Mucosa of stomach (tissue), 1 donor: Measurements from ENCODE around the gene KDM3B.

Experiments
- H3K27me3 ChIP-seq: one replicate; pipeline ENCODE4 v1.7.0; 2013; ENCODE audit warnings: mild to moderate bottlenecking, low read length; ENCODE audit not compliant: control insufficient read depth, insufficient read depth
- H3K36me3 ChIP-seq: one replicate; pipeline ENCODE4 v1.7.0; 2013; ENCODE audit warnings: low read length; ENCODE audit not compliant: control insufficient read depth, insufficient read depth
- H3K4me1 ChIP-seq: one replicate; pipeline ENCODE4 v1.7.0; 2013; ENCODE audit warnings: mild to moderate bottlenecking, low read length; ENCODE audit not compliant: control insufficient read depth, insufficient read depth
- H3K4me3 ChIP-seq: one replicate; pipeline ENCODE4 v1.7.0; 2013; ENCODE audit warnings: low read length
- H3K9ac ChIP-seq: one replicate; pipeline ENCODE4 v1.7.0; 2013; ENCODE audit warnings: mild to moderate bottlenecking, low read length, moderate library complexity
- H3K9me3 ChIP-seq: one replicate; pipeline ENCODE4 v1.7.0; 2013; ENCODE audit warnings: mild to moderate bottlenecking, low read length, moderate library complexity; ENCODE audit not compliant: control insufficient read depth
- donor health status: Pancreatic carcinoma.

KDM3B gene

DNA sequence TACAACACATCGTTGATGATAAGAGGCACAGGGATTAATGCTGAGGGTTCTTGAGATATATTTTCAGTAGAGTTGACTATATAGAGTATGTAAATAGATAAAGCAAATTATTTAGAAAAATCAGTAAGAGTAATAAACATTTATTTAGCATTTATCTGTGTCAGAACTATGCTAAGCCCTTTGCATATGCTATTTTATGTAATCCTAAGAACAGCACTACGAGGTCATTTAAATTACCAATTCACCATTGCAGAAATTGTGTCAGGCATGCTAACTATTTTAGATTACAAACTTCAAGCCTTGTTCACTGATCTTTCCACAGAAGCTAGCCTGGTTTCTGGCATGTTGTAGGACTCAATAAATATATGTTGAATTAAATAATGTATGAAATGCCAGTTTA is 66.0 kb downstream of the KDM3B start:
- H3K9ac ChIP-seq, result no peak overlapping the region
- no peak overlapping the region for H3K4me3 ChIP-seq
- no peaks in the 10 kb centered on the region for H3K4me1 ChIP-seq
- H3K27me3 ChIP-seq, result no peaks in the 10 kb centered on the region
- H3K36me3 ChIP-seq, result peaks cover 16% of the 10 kb centered on the region
- H3K9me3 ChIP-seq, result no peaks in the 10 kb centered on the region

GRCh38 chr5:138425079-138425478 is 72.6 kb downstream of the KDM3B start:
- H3K9ac ChIP-seq, result no peak overlapping the region
- no peaks in the 10 kb centered on the region for H3K27me3 ChIP-seq
- no peaks in the 10 kb centered on the region for H3K4me1 ChIP-seq
- no peak overlapping the region for H3K4me3 ChIP-seq
- peaks cover 26% of the 10 kb centered on the region for H3K36me3 ChIP-seq
- no peaks in the 10 kb centered on the region for H3K9me3 ChIP-seq

- H3K27me3 ChIP-seq, result peaks cover 4% of the 10 kb centered on the region
- H3K4me1 ChIP-seq, result peaks cover 5% of the 10 kb centered on the region
- peaks cover 13% of the 10 kb centered on the region for H3K36me3 ChIP-seq
- H3K9ac ChIP-seq, result no peak overlapping the region
- H3K9me3 ChIP-seq, result no peaks in the 10 kb centered on the region
- H3K4me3 ChIP-seq, result no peak overlapping the region
These were observed 83.5 kb downstream of the KDM3B start for GRCh38 chr5:138435943-138436342.

GRCh38 chr5:138438003-138438723 is 85.7 kb downstream of the KDM3B start:
- peaks cover 4% of the 10 kb centered on the region for H3K27me3 ChIP-seq
- H3K36me3 ChIP-seq, result peaks cover 8% of the 10 kb centered on the region
- peaks cover 5% of the 10 kb centered on the region for H3K4me1 ChIP-seq
- no peak overlapping the region for H3K4me3 ChIP-seq
- H3K9ac ChIP-seq, result peak overlapping the region; percentile 29
- no peaks in the 10 kb centered on the region for H3K9me3 ChIP-seq

GRCh38 chr5:138438724-138439476 is 86.4 kb downstream of the KDM3B start, which contains the start of gene REEP2:
REEP2 (plus strand) TSS chr5:138439057; CDS start chr5:138439209, 152 bp downstream.
- Histone ChIP-seq H3K9me3 (no peaks in the 10 kb centered on the region), H3K27me3 (peaks cover 4% of the 10 kb centered on the region), H3K4me1 (peaks cover 5% of the 10 kb centered on the region), H3K9ac (peak within 1 kb of the TSS; percentile 29), H3K36me3 (peaks cover 8% of the 10 kb centered on the region), H3K4me3 (no peak within 1 kb of the TSS)

- Histone ChIP-seq H3K4me3 (no peak overlapping the region), H3K9ac (no peak overlapping the region), H3K9me3 (no peaks in the 10 kb centered on the region), H3K4me1 (peaks cover 5% of the 10 kb centered on the region), H3K36me3 (peaks cover 8% of the 10 kb centered on the region), H3K27me3 (peaks cover 4% of the 10 kb centered on the region)
These were observed 87.1 kb downstream of the KDM3B start for GRCh38 chr5:138439477-138440158.

DNA sequence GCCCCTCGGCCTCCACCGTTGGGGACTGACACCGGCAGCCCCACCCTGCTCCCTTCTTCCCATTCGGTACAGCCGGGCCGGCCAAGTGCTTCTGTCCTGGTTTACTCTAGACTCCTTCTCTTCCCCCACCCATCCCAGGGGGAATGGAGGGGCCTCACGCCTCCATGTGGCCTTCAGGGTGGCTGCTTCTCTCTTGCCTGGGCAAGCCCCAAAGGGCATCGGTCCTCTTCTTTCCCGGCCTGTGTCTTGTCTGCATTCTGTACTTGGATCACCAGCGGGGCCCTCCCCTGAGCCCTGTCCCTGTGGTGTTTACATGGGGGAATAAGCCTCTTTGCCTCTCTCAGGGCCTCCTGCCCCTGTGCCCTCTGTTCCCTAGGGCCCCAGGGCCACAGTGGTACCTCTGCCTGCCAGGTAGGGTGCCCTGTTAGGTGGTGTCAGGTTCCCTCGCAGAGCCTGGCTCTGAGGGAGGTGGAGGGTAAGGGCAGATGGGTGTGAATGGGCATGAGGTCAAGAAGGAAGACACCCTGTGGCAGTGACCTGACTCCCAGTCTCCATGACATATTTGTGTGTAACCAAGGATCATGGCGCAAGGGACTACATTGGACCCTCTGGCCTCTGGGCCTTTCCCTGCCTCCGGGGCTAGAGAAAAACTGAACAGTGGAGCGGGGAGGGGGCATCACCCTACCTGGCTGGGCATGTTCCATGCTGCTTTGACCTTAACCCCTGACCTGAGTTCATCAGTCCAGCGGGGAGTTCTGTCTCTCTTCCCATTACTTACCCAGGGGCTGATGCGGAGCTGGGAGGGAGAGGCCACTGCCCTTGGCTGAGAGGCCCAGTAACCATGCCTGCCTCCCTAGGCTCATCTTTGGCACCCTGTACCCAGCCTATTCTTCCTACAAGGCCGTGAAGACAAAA is 87.9 kb downstream of the KDM3B start:
- Histone ChIP-seq H3K4me1 (peaks cover 5% of the 10 kb centered on the region), H3K4me3 (no peak overlapping the region), H3K9ac (no peak overlapping the region), H3K36me3 (peaks cover 7% of the 10 kb centered on the region), H3K27me3 (peaks cover 4% of the 10 kb centered on the region), H3K9me3 (no peaks in the 10 kb centered on the region)

DNA sequence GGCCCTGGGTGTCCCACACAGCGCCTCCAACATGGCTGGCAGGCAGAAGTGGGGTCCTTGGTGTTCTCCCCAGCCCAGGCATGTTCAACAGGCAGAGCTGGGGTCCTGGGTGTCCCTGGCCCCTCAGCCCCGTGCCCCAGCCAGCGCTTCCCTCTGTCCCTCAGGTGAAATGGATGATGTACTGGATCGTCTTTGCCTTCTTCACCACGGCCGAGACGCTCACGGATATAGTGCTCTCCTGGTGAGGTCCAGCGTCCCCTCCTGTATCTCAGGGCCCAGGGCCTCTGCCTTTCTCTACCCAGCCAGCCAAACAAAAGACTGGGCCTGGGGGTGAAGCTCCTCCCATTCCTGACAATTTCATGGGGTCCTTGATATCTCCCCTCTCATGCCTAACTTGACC is 88.7 kb downstream of the KDM3B start:
- H3K27me3 ChIP-seq, result peaks cover 4% of the 10 kb centered on the region
- H3K4me3 ChIP-seq, result no peak overlapping the region
- no peaks in the 10 kb centered on the region for H3K9me3 ChIP-seq
- peaks cover 5% of the 10 kb centered on the region for H3K4me1 ChIP-seq
- H3K36me3 ChIP-seq, result no peaks in the 10 kb centered on the region
- H3K9ac ChIP-seq, result no peak overlapping the region

GRCh38 chr5:138444078-138444773 is 91.7 kb downstream of the KDM3B start:
- Histone ChIP-seq H3K36me3 (no peaks in the 10 kb centered on the region), H3K4me1 (no peaks in the 10 kb centered on the region), H3K4me3 (no peak overlapping the region), H3K9me3 (no peaks in the 10 kb centered on the region), H3K9ac (no peak overlapping the region), H3K27me3 (peaks cover 2% of the 10 kb centered on the region)

DNA sequence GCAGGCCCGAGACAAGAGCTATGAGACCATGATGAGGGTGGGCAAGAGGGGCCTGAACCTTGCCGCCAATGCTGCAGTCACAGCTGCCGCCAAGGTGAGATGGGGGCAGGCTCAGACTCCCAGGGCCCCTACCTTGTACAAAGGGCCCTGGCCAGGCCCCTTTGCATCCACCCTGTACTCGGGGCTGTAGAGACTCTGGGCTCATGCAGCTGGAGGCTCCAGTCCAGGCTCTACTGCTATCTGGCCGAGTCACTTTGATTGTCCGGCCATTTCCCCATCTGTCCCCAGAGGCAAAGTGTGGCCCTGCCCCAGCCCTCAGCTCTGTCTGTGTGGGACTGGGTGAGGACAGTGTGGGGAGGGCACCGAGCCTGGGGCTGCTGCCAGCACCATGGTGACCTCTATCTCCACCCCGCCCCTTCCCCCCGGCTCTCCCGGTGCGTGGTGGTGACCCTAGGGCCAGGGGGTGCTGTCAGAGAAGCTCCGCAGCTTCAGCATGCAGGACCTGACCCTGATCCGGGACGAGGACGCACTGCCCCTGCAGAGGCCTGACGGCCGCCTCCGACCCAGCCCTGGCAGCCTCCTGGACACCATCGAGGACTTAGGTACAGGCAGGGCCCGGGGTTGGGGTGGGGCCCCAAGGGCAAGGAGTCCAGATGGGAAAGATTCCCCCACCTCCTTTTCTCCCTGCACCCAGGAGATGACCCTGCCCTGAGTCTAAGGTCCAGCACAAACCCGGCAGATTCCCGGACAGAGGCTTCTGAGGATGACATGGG is 92.5 kb downstream of the KDM3B start:
- Histone ChIP-seq H3K27me3 (no peaks in the 10 kb centered on the region), H3K36me3 (no peaks in the 10 kb centered on the region), H3K4me3 (no peak overlapping the region), H3K4me1 (peaks cover 4% of the 10 kb centered on the region), H3K9ac (no peak overlapping the region), H3K9me3 (no peaks in the 10 kb centered on the region)
